K562 (cell line): Measurements from ENCODE around the gene ZNF346. TPM values are rescaled to one million over a fixed set of nuclear protein-coding genes. Genes with fewer than 3 reads are reported as not detected.
A peak's percentile ranks its signal among the peaks of the same experiment; 100 is the strongest.

Experiments used
- EZH2 ChIP-seq: IDR thresholded peaks from 2 replicates; pipeline ENCODE4 v1.6.1; 2012; ENCODE audit warnings: low read depth, mild to moderate bottlenecking, inconsistent platforms, low read length, borderline replicate concordance
- NFYB ChIP-seq: IDR thresholded peaks from 2 replicates; pipeline ENCODE4 v1.6.1; 2011; ENCODE audit warnings: mild to moderate bottlenecking, moderate library complexity; ENCODE audit not compliant: insufficient read length; ENCODE audit errors: extremely low read depth
- TARDBP ChIP-seq: fragments of 450-650 bp; IDR thresholded peaks from 2 replicates; pipeline ENCODE4 v1.6.1; 2016
- TGIF2 ChIP-seq: sonication (generic); formaldehyde crosslinking; IDR thresholded peaks from 2 replicates; pipeline ENCODE4 v1.8.1; 2022; ENCODE audit warnings: mild to moderate bottlenecking, missing genetic modification reagents, moderate library complexity
- ZFP36 ChIP-seq: fragments of 150-350 bp; IDR thresholded peaks from 2 replicates; pipeline ENCODE4 v1.6.1; 2018; ENCODE audit warnings: low read length, low read depth; ENCODE audit not compliant: partially characterized antibody
- ZNF143 ChIP-seq: sonication (generic); formaldehyde crosslinking; IDR thresholded peaks from 2 replicates; pipeline ENCODE4 v1.9.0; 2022; ENCODE audit warnings: mild to moderate bottlenecking, missing genetic modification reagents
- ZNF175 ChIP-seq: fragments of 200-800 bp; sonication (Bioruptor generic); IDR thresholded peaks from 2 replicates; pipeline ENCODE4 v1.6.1; 2016; ENCODE audit warnings: low read depth, mild to moderate bottlenecking, missing genetic modification characterization, missing compliant biosample characterization
- ZNF24 ChIP-seq: fragments of 450-650 bp; IDR thresholded peaks from 2 replicates; pipeline ENCODE4 v1.6.1; 2016
- ZNF347 ChIP-seq: fragments of 450-650 bp; formaldehyde crosslinking; IDR thresholded peaks from 2 replicates; pipeline ENCODE4 v1.4.0; 2020; ENCODE audit warnings: low read depth, mild to moderate bottlenecking, moderate library complexity
- ZNF57 ChIP-seq: fragments of 450-650 bp; formaldehyde crosslinking; IDR thresholded peaks from 2 replicates; pipeline ENCODE4 v1.4.0; 2020; ENCODE audit warnings: mild to moderate bottlenecking, moderate library complexity
- polyA plus RNA-seq, 8 experiments: library from polyadenylated mRNA; depleted of rRNA in 4 of 8; stranded (reverse) in 5 of 8; unstranded in 3 of 8; fragments of >200 nt; fragmentation: Nextera tagmentation in 2 of 8; fragmentation: Illumina TruSeq in 1 of 8; extraction: Ambion mirVana in 2 of 8; extraction: Trizol in 1 of 8; gene quantifications; 2 replicates each; pipeline versions ENCODE4 v1.2.1 to v1.2.3, GENCODE V29; 2011 to 2014; ENCODE audit warnings: inconsistent platforms in 1 of 8, missing spikeins in 1 of 8
- total RNA-seq, 7 experiments: library from RNA; depleted of rRNA in 6 of 7; stranded (reverse); fragments of >200 nt in 6 of 7; fragmentation: Illumina TruSeq in 2 of 7; extraction: Trizol in 2 of 7; gene quantifications; 2 replicates each; pipeline versions ENCODE4 v1.2.1 to v1.2.3, GENCODE V29; 2011 to 2021; ENCODE audit warnings: low replicate concordance in 1 of 7
- TF ChIP-seq, protein P1 (sequence below): fragments of 200-600 bp; sonication (generic); IDR thresholded peaks from one replicate; pipeline ENCODE4 v1.6.1; 2012; ENCODE audit warnings: mild to moderate bottlenecking, low read depth, low read length, inconsistent platforms
- TF ChIP-seq, protein P2 (sequence below), 2 experiments: fragments of 250-450 bp in 1 of 2; fragments of 450-650 bp in 1 of 2; sonication (Bioruptor Pico) in 1 of 2; IDR thresholded peaks; 2 replicates each; pipeline versions ENCODE4 v1.6.1 to v1.8.0; 2016 to 2021; ENCODE audit warnings: mild to moderate bottlenecking in 2 of 2, moderate library complexity in 2 of 2, missing compliant biosample characterization in 1 of 2, missing genetic modification characterization in 1 of 2
- TF ChIP-seq, protein P3 (sequence below): fragments of 250-450 bp; sonication (Bioruptor Pico); IDR thresholded peaks from 2 replicates; pipeline ENCODE4 v1.4.0; 2020; ENCODE audit warnings: mild to moderate bottlenecking, moderate library complexity, borderline replicate concordance

Gene ZNF346
- total and polyA plus RNA-seq, 9 of the 15 experiments (the other 6 are each of a cell fraction or from before 2014, with no cell fraction given): 5.0 to 25.1 (median 20.1) TPM

DNA sequence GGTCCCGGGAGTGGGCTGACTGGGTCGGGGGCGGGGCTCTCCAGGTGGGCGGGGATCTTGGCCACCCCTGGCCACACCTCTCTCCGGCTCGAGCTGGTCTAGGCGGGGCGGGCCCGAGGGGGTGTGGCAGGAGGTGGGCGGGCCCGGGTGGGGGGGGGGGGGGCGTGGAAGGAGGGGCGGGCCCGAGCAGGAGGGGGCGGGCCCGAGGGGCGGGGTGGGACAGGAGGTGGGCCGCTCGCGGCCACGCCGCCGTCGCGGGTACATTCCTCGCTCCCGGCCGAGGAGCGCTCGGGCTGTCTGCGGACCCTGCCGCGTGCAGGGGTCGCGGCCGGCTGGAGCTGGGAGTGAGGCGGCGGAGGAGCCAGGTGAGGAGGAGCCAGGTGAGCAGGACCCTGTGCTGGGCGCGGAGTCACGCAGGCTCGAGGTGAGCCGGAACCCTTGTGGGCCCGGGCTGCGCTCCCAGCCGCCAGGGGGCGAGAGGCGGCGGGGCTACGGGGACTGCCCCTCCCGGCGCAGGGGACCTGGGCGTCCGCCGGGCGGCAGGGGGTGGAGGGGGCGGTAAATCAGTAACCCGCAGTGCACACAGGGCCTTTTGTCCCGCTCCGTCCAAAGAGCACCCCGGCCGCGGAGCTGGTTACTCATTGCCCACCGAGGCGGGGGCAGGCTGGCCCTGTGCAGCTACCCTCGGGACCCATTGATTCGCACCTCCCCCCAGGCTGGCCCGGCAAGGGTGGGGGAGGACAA lies 64.3 kb downstream of the ZNF346 start, which contains the start of gene FGFR4 (continued):
- TF ChIP-seq, protein P1, sequence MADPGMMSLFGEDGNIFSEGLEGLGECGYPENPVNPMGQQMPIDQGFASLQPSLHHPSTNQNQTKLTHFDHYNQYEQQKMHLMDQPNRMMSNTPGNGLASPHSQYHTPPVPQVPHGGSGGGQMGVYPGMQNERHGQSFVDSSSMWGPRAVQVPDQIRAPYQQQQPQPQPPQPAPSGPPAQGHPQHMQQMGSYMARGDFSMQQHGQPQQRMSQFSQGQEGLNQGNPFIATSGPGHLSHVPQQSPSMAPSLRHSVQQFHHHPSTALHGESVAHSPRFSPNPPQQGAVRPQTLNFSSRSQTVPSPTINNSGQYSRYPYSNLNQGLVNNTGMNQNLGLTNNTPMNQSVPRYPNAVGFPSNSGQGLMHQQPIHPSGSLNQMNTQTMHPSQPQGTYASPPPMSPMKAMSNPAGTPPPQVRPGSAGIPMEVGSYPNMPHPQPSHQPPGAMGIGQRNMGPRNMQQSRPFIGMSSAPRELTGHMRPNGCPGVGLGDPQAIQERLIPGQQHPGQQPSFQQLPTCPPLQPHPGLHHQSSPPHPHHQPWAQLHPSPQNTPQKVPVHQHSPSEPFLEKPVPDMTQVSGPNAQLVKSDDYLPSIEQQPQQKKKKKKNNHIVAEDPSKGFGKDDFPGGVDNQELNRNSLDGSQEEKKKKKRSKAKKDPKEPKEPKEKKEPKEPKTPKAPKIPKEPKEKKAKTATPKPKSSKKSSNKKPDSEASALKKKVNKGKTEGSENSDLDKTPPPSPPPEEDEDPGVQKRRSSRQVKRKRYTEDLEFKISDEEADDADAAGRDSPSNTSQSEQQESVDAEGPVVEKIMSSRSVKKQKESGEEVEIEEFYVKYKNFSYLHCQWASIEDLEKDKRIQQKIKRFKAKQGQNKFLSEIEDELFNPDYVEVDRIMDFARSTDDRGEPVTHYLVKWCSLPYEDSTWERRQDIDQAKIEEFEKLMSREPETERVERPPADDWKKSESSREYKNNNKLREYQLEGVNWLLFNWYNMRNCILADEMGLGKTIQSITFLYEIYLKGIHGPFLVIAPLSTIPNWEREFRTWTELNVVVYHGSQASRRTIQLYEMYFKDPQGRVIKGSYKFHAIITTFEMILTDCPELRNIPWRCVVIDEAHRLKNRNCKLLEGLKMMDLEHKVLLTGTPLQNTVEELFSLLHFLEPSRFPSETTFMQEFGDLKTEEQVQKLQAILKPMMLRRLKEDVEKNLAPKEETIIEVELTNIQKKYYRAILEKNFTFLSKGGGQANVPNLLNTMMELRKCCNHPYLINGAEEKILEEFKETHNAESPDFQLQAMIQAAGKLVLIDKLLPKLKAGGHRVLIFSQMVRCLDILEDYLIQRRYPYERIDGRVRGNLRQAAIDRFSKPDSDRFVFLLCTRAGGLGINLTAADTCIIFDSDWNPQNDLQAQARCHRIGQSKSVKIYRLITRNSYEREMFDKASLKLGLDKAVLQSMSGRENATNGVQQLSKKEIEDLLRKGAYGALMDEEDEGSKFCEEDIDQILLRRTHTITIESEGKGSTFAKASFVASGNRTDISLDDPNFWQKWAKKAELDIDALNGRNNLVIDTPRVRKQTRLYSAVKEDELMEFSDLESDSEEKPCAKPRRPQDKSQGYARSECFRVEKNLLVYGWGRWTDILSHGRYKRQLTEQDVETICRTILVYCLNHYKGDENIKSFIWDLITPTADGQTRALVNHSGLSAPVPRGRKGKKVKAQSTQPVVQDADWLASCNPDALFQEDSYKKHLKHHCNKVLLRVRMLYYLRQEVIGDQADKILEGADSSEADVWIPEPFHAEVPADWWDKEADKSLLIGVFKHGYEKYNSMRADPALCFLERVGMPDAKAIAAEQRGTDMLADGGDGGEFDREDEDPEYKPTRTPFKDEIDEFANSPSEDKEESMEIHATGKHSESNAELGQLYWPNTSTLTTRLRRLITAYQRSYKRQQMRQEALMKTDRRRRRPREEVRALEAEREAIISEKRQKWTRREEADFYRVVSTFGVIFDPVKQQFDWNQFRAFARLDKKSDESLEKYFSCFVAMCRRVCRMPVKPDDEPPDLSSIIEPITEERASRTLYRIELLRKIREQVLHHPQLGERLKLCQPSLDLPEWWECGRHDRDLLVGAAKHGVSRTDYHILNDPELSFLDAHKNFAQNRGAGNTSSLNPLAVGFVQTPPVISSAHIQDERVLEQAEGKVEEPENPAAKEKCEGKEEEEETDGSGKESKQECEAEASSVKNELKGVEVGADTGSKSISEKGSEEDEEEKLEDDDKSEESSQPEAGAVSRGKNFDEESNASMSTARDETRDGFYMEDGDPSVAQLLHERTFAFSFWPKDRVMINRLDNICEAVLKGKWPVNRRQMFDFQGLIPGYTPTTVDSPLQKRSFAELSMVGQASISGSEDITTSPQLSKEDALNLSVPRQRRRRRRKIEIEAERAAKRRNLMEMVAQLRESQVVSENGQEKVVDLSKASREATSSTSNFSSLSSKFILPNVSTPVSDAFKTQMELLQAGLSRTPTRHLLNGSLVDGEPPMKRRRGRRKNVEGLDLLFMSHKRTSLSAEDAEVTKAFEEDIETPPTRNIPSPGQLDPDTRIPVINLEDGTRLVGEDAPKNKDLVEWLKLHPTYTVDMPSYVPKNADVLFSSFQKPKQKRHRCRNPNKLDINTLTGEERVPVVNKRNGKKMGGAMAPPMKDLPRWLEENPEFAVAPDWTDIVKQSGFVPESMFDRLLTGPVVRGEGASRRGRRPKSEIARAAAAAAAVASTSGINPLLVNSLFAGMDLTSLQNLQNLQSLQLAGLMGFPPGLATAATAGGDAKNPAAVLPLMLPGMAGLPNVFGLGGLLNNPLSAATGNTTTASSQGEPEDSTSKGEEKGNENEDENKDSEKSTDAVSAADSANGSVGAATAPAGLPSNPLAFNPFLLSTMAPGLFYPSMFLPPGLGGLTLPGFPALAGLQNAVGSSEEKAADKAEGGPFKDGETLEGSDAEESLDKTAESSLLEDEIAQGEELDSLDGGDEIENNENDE: no peak
- TF ChIP-seq, protein P2, sequence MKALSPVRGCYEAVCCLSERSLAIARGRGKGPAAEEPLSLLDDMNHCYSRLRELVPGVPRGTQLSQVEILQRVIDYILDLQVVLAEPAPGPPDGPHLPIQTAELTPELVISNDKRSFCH (CRISPR knock-in tag; IDR thresholded peaks at IDR 0.05): no peak
- TF ChIP-seq, protein P2 (tag; IDR thresholded peaks at IDR 0.05): no peak
- TF ChIP-seq ZNF24 (no peak; the same call in 1 of the 2 replicates), EZH2 (no peak), ZNF175 (CRISPR knock-in tag) (no peak), ZFP36 (no peak), ZNF347 (CRISPR knock-in tag) (no peak), TGIF2 (CRISPR knock-in tag) (no peak), ZNF143 (CRISPR knock-in tag) (no peak), TARDBP (peak; percentile 91), ZNF57 (CRISPR knock-in tag) (no peak), NFYB (no peak)
- TF ChIP-seq, protein P3, sequence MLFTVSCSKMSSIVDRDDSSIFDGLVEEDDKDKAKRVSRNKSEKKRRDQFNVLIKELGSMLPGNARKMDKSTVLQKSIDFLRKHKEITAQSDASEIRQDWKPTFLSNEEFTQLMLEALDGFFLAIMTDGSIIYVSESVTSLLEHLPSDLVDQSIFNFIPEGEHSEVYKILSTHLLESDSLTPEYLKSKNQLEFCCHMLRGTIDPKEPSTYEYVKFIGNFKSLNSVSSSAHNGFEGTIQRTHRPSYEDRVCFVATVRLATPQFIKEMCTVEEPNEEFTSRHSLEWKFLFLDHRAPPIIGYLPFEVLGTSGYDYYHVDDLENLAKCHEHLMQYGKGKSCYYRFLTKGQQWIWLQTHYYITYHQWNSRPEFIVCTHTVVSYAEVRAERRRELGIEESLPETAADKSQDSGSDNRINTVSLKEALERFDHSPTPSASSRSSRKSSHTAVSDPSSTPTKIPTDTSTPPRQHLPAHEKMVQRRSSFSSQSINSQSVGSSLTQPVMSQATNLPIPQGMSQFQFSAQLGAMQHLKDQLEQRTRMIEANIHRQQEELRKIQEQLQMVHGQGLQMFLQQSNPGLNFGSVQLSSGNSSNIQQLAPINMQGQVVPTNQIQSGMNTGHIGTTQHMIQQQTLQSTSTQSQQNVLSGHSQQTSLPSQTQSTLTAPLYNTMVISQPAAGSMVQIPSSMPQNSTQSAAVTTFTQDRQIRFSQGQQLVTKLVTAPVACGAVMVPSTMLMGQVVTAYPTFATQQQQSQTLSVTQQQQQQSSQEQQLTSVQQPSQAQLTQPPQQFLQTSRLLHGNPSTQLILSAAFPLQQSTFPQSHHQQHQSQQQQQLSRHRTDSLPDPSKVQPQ (CRISPR knock-in tag): no peak
